Inflammatory macrophage treated with lipopolysaccharide for 4 hours (primary cell): Measurements from ENCODE around the gene ACAP3.

ENCODE experiments used
- DNase-seq: peaks from one replicate; pipeline ENCODE4 v3.0.0-alpha.2; 2020

ACAP3 gene

DNA sequence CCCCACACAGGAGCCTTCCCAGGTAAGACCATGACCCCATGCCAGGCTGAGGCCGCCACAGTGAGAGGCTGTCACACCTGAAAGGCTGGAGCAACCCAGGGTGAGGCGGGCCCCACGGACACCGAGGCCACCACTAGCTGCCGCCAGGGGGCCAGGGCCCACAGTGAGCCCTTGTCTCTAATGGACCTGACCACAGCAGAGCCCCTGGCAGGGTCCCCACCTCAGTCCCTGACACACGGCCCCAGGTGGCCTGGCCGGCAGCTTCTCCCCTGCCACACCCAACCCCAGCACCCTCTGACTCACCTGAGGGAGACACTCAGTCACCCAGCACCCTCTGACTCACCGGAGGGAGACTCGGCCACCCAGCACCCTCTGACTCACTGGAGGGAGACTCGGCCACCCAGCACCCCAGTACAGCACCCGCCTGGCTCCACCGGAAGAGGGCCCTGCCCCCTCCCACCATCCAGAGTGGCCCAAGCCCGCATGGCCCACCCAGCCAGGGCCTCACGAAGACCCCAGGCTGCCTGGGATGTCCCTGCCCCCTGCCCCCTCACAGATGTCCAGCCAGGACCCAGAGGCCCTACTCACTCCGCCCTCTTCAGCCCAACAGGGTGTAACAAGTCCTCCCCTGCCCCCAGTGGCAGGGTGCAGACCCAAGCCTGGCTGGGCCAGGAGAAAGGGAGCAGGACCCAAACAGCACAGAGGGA is 37.1 kb upstream of the ACAP3 start:
- peak; percentile 27 for DNase-seq

DNA sequence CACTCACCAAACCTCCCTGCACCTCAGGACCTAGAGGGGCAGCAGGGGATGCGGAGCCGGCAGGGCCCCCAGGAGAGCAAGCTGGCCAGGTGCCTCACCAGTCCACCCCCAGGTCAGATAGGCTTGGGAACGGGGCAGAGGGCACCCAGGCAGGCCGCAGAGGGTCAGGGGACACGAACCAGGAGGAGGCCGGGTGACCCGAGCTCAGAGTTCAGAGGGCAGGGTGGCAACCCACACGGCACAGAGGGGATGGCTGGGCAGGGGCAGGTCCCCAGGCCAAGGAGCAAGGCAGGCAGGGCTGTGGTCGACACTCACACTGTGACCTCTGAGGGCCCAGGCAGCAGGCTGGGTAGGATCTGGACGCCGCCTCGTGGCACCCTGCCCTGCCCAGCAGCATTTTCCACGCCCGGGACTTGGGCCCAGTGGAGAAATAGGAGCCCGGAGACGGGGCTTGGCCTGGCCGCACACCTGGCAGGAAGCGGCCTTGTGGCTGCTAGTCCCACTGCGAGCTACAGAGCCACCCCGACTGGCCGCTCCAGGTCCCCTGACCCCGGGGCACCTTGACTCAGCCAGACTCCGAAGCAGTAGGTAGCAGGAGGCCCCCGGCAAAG is 36.2 kb upstream of the ACAP3 start:
- no peak for DNase-seq

DNA sequence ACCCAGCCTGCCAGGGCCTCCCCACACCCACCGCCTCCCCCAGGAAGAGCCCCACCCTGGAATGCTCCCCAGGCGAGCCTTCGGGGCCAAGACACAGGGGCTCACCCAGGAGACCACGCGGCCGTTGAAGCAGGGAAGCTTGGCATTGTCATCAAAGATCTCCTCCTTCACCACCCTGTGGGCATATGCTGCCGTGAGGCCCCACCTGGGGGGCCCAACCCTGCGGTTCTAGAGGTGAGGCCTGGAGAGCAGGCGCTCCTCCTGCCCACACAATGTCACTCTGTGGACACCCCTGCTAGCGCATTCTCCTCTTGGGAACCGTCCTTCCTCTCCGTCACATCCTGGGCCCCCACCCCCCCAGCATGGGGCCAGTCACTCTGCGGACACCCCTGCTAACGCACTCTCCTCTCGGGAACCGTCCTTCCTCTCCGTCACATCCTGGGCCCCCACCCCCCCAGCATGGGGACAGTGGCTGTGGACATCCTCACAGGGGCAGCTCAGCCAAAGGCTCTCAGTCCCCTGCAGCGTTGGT is 34.9 kb upstream of the ACAP3 start:
- DNase-seq, result no peak

DNA sequence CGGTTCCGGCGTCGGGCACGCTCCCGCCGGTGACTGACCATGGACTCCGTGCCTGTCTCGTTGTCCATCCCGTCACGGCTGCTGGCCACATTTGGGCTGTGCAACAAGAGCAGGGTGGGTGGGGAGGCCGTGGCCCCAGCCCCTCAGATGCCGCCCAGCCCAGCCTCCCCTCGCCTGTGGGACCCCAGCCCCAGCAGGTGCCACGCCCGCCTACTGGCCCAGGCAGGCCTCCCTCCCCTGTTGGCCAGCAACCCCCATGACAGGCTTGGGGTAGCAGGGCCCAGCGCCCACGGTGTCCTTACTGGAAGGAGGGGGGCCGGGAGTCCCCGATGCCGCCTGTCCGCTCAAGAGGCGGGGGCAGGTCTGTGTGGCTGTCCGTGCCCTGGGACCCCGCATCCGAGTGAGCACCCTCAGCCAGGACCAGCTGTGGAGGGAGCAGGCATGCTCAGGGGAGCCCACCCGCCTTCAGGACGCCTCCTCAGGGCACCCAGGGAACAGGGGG is 34.4 kb upstream of the ACAP3 start:
- no peak for DNase-seq

DNA sequence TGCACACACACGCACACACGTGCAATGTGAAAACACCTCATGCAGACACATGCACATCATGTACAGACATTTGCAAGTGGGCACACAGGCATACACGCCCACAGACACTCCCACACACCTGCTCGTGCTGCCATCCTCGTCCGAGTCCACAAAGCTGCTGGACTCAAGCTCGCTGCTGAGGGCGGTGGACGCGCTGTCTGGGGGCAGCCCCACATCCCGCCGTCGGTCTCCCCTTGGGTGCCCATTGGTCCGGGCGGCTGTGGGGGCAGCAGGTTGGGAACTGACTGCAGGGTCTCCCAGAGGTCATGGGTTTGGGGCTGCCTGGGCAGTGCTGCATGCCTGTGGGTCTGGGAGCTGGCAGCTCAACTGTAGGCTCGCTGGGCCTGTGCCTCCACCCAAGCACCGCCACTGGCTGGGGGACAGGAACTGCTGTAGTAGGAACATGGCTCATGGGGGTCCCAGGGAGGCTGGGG is 33.9 kb upstream of the ACAP3 start:
- no peak for DNase-seq

DNA sequence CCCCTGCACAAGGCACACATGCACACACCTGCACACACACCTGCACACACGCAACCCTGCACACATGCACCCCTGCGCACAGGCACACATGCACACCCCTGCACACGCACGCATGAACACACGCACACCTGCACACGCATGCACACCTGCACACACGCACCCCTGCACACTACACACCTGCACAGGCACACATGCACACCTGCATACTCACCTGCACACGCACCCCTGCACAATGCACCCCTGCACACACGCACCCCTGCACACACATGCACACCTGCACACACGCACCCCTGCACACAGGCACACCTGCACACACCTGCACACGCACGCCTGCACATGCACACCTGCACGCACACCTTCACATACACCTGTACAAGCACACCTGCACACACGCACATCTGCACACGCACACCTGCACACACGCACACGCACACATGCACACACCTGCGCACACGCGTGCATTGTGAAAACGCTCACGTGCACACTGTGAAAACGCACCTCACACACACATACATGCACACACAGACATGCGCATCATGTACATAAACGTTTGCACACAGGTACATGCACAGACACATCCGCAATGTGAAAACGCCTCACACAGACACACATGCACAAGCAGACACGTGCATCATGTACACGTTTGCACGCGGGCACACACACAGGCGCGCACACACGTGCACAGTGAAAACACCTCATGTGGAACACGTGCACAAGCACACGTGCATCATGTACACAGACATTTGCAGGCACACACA is 33.2 kb upstream of the ACAP3 start:
- DNase-seq, result no peak

DNA sequence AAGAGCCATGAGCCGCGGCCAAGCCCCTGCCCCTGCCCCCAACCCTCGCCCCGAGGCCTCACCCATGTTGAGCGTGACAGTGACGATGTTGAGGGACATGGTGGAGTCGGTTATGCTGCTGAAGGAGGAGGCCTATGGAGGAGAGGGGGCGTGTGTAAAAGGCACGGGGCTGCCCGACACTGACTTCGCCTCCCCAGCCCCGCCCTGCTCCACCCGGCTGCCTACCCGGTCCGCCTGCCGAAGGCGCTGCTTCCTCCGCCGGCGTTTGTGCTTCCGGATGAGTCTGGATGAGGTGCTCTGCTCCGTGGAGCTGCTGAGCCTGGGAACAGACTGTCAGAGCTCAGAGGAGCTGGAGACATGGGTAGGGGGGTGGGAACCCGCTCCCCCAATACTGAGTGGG is 32.5 kb upstream of the ACAP3 start:
- no peak for DNase-seq

DNA sequence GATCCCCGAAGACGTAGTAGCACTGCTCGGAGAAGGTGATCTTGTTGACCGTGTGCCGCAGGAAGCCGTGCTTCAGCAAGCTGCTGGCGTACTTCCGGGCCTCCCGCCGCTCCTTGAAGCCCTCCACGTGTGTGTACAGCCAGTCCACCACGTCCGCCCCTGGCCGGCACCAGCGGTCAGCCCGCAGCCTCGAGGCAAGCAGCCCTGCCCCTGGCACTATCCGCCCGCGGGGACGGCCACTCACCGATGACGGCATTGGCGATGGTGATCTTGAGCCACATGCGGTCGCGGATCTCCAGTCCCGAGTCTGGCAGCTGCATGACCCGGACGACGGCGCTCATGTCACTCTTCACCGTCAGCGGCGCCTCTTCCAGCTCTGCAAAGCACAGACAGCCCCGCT is 30.5 kb upstream of the ACAP3 start:
- DNase-seq, result no peak

DNA sequence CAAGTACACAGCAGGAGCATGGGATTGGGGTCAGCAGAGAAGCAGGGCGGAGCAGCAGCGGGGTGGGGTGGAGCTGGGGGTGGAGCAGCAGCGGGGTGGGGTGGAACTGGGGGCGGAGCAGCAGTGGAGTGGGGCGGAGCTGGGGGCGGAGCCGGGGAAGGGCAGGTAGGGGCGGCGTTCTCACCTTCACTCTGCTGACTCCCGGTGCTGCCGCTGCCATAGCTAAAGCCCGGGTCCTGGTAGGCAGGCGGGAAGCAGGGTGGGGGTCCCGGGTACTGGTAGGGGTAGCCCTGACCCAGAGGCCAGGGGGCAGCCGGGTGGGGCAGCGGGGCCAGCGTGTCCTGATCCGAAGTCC is 30.0 kb upstream of the ACAP3 start:
- DNase-seq, result no peak

DNA sequence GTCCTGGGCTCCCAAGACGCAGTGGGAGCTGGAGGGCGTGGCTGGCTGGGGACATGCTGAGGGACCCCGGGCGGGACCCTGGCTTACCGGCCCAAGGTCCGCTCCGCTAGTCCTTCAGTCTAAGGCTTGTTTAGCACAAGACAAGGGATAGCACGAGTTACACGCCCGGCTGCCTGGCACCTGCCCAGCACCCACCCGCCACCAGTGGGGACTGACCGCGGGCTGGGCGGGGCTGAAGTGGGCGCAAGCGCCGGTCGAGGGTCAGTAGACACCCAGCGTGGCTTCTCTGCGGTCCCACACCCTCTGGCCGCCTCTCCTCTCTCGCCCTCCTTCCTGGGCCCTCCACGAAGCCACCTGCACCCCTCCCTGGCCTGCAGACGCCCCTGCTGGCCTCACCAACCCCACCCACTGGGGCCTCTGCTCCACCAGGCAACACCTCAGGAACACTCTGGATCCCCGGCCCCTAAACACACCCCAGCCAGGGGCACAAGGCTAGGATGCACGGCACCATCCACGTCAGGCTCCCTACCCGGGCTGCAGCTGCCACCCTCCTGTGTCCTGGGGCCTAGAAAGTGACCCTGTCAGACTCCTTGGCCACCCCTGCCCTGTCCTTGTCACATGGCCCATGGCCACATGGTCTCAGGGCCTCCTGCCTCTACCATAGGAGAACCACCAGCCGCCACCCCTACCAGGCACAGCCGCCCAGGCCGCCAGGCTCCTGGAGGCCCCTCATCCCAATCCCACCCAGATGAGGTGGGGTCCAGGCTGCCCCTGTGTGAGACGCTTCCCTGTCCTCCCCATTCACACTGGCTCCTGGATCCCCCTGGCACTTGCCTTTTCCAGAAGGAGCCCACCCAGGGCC is 29.4 kb upstream of the ACAP3 start:
- DNase-seq, result no peak

DNA sequence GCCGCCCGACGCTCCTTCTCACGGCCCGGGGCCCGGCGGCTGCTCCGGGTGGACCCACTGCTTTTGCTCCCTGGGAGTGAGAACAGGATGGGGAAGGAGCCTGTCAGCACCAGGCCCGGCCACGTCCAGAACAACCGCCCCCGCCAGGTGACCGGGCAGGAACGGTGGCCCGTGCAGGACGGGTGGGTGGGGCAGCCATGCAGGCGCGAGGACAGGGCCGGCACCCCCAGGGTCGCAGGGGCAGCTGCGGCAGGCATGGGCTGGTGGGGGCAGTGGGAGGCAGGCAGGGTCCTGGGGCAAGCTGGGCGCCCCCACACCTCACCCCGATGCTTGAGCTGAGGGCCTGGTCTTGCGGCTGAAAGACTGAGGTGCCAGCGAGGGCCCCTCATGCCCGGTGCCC is 28.7 kb upstream of the ACAP3 start:
- no peak for DNase-seq

DNA sequence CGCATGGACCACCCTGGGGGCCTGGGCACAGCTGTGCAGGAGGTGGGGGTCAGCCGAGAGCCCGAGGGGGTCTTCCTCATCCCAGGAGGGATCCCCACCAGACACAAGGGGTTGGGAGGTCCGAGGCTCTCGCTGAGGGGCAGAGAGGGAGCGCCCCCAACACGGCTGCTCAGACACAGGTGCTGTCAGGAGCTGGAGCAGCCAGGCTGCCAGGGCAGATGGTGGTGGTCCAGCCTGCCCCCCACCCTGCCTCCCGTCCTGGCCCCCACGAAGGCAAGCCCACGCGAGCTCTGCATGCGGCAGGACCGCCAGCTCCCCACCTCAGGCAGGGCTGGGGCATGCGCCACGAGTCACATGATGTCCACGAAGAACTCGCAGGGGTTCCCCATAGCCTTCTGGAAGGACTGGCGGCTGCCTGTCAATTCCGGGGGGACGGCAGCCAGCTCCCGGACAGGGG is 28.1 kb upstream of the ACAP3 start:
- DNase-seq, result no peak

DNA sequence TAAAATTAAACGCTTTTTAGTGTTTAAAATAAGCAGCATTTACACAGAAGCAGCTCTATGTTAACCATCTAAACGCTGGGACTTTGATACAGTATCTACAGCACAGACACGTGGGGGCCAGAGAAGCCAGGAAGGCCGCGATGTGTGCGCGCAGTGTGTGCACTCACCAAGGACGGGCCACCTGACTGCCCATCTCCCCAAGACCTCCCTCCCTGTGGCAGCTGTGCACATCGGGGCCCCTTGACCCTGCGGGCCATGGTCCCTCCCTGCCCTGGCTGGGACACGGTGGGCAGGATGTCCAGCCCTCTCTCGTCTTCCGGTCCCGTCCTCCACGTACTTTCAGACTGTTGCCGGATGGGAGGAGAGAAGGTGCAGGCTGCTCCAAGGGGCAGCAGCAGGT is 27.6 kb upstream of the ACAP3 start:
- DNase-seq, result no peak

DNA sequence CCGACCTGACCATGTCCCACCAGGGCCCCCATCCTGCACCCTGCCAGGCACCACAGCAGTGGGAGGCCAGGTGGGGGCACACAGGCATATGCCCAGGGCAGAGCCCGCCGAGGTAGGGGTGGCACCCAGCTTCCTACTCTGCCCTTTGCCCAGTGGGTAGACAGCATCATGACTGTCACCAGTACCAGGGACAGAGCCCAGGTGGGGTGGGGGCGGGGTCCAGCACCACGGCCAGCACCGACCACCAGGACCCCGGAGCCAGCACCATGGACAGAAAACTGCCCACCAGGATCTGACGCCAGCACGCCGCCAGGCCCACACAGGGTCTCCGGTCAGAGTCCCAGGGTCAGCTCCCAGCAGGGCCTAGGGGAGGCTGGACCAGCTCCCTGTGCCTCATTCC is 27.1 kb upstream of the ACAP3 start:
- DNase-seq, result no peak

DNA sequence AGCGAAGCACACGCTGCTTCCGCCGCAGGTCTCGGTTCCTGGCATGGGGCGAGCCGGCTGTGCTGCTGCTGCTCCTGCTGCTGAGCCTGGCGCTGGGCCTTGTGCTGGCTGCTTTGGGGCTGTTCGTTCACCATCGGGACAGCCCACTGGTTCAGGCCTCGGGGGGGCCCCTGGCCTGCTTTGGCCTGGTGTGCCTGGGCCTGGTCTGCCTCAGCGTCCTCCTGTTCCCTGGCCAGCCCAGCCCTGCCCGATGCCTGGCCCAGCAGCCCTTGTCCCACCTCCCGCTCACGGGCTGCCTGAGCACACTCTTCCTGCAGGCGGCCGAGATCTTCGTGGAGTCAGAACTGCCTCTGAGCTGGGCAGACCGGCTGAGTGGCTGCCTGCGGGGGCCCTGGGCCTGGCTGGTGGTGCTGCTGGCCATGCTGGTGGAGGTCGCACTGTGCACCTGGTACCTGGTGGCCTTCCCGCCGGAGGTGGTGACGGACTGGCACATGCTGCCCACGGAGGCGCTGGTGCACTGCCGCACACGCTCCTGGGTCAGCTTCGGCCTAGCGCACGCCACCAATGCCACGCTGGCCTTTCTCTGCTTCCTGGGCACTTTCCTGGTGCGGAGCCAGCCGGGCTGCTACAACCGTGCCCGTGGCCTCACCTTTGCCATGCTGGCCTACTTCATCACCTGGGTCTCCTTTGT is 26.0 kb upstream of the ACAP3 start:
- DNase-seq, result no peak

DNA sequence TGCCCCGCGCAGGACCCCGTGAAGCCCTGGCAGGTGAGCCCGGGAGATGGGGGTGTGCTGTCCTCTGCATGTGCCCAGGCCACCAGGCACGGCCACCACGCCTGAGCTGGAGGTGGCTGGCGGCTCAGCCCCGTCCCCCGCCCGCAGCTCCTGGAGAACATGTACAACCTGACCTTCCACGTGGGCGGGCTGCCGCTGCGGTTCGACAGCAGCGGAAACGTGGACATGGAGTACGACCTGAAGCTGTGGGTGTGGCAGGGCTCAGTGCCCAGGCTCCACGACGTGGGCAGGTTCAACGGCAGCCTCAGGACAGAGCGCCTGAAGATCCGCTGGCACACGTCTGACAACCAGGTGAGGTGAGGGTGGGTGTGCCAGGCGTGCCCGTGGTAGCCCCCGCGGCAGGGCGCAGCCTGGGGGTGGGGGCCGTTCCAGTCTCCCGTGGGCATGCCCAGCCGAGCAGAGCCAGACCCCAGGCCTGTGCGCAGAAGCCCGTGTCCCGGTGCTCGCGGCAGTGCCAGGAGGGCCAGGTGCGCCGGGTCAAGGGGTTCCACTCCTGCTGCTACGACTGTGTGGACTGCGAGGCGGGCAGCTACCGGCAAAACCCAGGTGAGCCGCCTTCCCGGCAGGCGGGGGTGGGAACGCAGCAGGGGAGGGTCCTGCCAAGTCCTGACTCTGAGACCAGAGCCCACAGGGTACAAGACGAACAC is 25.2 kb upstream of the ACAP3 start:
- DNase-seq, result no peak

DNA sequence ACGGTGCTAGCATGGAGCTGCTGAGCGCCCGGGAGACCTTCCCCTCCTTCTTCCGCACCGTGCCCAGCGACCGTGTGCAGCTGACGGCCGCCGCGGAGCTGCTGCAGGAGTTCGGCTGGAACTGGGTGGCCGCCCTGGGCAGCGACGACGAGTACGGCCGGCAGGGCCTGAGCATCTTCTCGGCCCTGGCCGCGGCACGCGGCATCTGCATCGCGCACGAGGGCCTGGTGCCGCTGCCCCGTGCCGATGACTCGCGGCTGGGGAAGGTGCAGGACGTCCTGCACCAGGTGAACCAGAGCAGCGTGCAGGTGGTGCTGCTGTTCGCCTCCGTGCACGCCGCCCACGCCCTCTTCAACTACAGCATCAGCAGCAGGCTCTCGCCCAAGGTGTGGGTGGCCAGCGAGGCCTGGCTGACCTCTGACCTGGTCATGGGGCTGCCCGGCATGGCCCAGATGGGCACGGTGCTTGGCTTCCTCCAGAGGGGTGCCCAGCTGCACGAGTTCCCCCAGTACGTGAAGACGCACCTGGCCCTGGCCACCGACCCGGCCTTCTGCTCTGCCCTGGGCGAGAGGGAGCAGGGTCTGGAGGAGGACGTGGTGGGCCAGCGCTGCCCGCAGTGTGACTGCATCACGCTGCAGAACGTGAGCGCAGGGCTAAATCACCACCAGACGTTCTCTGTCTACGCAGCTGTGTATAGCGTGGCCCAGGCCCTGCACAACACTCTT is 24.5 kb upstream of the ACAP3 start:
- no peak for DNase-seq

DNA sequence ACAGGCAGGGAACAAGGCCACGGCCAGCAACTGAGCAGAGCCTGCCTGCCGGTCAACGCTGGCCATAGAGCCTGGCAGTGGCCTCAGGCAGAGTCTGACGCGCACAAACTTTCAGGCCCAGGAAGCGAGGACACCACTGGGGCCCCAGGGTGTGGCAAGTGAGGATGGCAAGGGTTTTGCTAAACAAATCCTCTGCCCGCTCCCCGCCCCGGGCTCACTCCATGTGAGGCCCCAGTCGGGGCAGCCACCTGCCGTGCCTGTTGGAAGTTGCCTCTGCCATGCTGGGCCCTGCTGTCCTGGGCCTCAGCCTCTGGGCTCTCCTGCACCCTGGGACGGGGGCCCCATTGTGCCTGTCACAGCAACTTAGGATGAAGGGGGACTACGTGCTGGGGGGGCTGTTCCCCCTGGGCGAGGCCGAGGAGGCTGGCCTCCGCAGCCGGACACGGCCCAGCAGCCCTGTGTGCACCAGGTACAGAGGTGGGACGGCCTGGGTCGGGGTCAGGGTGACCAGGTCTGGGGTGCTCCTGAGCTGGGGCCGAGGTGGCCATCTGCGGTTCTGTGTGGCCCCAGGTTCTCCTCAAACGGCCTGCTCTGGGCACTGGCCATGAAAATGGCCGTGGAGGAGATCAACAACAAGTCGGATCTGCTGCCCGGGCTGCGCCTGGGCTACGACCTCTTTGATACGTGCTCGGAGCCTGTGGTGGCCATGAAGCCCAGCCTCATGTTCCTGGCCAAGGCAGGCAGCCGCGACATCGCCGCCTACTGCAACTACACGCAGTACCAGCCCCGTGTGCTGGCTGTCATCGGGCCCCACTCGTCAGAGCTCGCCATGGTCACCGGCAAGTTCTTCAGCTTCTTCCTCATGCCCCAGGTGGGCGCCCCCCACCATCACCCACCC is 23.6 kb upstream of the ACAP3 start, which contains the start of gene TAS1R3:
Gene TAS1R3 (plus strand): TSS at position 213 of the 898 bp plus-strand sequence. CDS start 66 bp downstream, at position 279.
- no peak for DNase-seq

DNA sequence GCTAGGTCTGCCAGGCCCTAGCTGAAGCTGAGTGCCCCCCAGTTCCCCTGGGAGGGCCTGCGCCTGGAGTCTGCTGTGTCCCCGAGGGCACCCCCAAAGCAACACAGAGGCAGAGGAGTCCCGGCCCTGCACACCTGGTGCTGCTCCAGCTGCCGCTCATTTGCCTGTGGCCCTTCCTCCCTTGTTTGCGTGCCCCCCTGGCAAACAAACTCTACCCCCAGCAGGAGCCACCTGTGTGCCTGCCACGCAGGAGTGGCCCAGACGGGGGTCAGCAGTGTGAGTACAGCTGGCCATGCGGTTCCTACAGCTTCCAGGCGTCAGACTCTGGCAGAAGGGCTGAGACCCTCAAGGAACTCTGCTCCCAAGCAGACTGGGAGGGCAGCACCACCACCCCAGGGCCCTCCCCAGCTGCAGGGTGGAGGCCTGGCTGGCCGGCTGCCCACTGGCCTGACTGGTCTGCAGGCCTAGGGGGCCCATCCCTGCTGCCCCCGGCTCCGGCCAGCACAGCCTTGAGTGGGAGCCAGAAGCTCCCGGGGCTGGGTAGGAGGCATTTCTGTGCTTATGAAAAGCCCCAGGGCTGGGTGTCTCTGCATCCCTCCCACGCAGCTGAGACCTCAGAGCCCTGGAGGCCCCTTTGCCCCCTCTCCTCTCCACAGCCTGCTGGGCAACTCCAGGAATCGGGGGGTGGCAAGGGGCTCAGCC is 22.8 kb upstream of the ACAP3 start:
- no peak for DNase-seq
